Colonic mucosa (tissue), 4 donors: Measurements from ENCODE around the gene NMBR. TPM values are rescaled to one million over a fixed set of nuclear protein-coding genes. Genes with fewer than 3 reads are reported as not detected.

Experiments used
- DNase-seq: peaks from one replicate; pipeline ENCODE4 v3.0.0-alpha.2; 2020
- H3K27ac ChIP-seq: fragments of 200-600 bp; one replicate; pipeline ENCODE4 v1.8.0; 2021
- H3K27me3 ChIP-seq: fragments of 200-600 bp; one replicate; pipeline ENCODE4 v1.8.0; 2021
- H3K36me3 ChIP-seq: fragments of 200-600 bp; one replicate; pipeline ENCODE4 v1.8.0; 2021
- H3K4me1 ChIP-seq: fragments of 200-600 bp; one replicate; pipeline ENCODE4 v1.8.0; 2021; ENCODE audit warnings: mild to moderate bottlenecking
- H3K4me3 ChIP-seq: fragments of 200-600 bp; one replicate; pipeline ENCODE4 v1.8.0; 2021
- H3K9ac ChIP-seq, 2 donors: one replicate each; pipeline ENCODE4 v1.7.0; 2013; ENCODE audit warnings: control low read depth in 2 of 2, low read depth in 2 of 2, low read length in 2 of 2
- H3K9me3 ChIP-seq: fragments of 200-600 bp; one replicate; pipeline ENCODE4 v1.8.0; 2021
- intact Hi-C: fragments of 100-400 bp; cut with DNase I; formaldehyde crosslinking; loops from one replicate; pipeline ENCODE4 v1.14.1; 2022
- total RNA-seq, 2 donors: library from RNA; stranded (reverse); fragmentation: NEBNext Ultra II Directional in 1 of 2; extraction: Animal tissue kit (Norgen Biotek cat#: 25700) in 1 of 2; gene quantifications; one replicate each; pipeline ENCODE4 v1.2.1, GENCODE V29; 2021
- TF ChIP-seq, protein P1 (sequence below): fragments of 200-600 bp; IDR thresholded peaks from one replicate; pipeline ENCODE4 v1.8.0; 2022; ENCODE audit warnings: antibody characterized with exemption, mild to moderate bottlenecking
- donor health status: healthy.
- donor health status: DM: no; HTN: no; CAD: no.
- donor health status: DM: no; HTN: no; CAD: no.

Gene NMBR
- total RNA-seq, 2 donors from 2014 or later = not detected

DNA sequence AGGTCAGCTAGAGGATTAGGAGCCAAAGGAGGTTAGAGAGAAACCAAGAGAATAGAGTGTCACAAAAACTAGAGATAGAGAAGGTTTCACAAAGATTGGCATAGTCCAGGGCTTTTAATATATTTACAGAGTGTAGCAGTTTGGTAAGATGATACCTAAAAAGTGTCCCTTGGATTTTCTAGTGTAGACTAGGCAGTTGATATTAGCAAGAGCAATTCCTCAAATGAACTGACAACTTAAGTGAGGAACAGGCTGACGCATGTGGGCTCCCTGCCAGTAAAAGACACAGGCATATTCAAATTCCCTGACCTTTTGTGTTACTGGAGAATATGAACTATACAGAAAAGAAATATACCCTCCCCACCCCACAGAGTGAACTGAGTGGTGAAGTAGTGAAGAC lies 40.3 kb upstream of the NMBR start:
- Histone ChIP-seq H3K9ac (no peak overlapping the region), H3K36me3 (no peaks in the 10 kb centered on the region), H3K4me1 (no peaks in the 10 kb centered on the region), H3K4me3 (no peak overlapping the region), H3K27me3 (no peaks in the 10 kb centered on the region), H3K9me3 (no peaks in the 10 kb centered on the region), H3K27ac (no peak overlapping the region)
- no peak for DNase-seq
- TF ChIP-seq, protein P1, sequence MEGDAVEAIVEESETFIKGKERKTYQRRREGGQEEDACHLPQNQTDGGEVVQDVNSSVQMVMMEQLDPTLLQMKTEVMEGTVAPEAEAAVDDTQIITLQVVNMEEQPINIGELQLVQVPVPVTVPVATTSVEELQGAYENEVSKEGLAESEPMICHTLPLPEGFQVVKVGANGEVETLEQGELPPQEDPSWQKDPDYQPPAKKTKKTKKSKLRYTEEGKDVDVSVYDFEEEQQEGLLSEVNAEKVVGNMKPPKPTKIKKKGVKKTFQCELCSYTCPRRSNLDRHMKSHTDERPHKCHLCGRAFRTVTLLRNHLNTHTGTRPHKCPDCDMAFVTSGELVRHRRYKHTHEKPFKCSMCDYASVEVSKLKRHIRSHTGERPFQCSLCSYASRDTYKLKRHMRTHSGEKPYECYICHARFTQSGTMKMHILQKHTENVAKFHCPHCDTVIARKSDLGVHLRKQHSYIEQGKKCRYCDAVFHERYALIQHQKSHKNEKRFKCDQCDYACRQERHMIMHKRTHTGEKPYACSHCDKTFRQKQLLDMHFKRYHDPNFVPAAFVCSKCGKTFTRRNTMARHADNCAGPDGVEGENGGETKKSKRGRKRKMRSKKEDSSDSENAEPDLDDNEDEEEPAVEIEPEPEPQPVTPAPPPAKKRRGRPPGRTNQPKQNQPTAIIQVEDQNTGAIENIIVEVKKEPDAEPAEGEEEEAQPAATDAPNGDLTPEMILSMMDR = no peak
- intact Hi-C loops = no loop called here

DNA sequence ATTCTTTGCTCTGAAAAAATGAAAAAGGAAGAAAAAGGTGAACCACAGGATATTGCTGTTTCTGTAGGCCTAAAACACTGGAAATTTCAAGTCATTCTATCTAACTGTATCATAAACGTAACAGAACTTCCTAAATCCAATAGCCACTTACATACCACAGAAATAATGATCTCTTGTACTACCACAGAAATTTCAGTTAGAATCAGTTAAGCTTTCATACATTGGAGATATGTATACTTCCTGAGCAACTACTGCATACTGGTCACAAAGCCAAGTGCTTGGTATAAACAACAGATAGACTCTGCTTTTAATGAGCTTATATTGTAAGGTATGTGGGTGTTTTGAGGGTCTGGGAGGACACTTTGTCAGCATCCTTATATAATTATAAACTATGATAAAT lies 38.7 kb upstream of the NMBR start:
- intact Hi-C loops = no loop called here

DNA sequence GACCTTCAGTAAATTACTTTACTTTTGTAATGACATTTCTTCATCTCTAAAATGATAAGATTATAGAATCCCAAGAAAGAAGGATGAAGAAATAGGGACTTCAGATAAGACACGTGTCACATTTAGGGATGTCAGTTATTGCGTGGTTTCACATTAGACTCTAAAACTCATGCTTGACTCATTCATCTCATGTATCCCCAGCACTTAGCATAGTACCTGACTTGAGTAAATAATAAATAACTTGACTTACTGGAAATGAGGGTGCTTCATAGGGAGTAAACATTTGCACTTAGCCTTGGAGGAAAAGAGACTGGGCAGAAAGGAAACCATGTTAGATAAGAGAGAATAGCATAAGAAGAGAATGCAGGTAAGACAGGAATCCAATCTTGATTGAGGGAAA lies 37.4 kb upstream of the NMBR start:
- TF ChIP-seq, protein P1 = no peak
- Histone ChIP-seq H3K27ac (no peak overlapping the region), H3K36me3 (no peaks in the 10 kb centered on the region), H3K9me3 (no peaks in the 10 kb centered on the region), H3K27me3 (no peaks in the 10 kb centered on the region), H3K4me3 (no peak overlapping the region), H3K4me1 (no peaks in the 10 kb centered on the region), H3K9ac (no peak overlapping the region)
- intact Hi-C loops = no loop called here
- no peak for DNase-seq

More for the DNA sequence above, 38.7 kb upstream of the NMBR start:
- Histone ChIP-seq H3K27me3 (no peaks in the 10 kb centered on the region), H3K9ac (no peak overlapping the region), H3K36me3 (no peaks in the 10 kb centered on the region), H3K27ac (no peak overlapping the region), H3K4me1 (no peaks in the 10 kb centered on the region), H3K4me3 (no peak overlapping the region), H3K9me3 (no peaks in the 10 kb centered on the region)
- no peak for DNase-seq
- TF ChIP-seq, protein P1 = no peak

DNA sequence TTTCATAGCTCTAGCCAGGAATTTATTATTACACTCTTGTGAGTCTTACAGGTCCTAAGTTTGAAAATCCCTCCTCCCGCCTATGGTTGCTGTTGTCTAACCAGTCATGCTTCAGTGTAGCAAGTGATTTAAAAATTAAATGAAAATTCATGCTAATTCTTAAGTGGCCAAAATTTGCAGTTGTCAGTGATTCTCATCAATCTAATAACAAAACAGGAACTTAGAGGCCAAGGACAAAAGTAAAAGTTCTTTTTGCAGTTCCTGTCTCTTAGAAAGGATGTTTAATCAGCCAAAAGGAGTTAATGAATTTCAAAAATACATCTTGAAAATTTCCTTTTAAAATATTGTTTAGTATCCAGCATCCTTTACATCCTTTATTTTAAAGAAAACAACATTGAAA lies 36.4 kb upstream of the NMBR start:
- TF ChIP-seq, protein P1 = no peak
- no peak overlapping the region for H3K4me3 ChIP-seq
- H3K9ac ChIP-seq = no peak overlapping the region
- no peaks in the 10 kb centered on the region for H3K36me3 ChIP-seq
- no peak overlapping the region for H3K27ac ChIP-seq
- no peak for DNase-seq
- intact Hi-C loops = no loop called here
- H3K27me3 ChIP-seq = no peaks in the 10 kb centered on the region
- H3K9me3 ChIP-seq = no peaks in the 10 kb centered on the region
- H3K4me1 ChIP-seq = no peaks in the 10 kb centered on the region

DNA sequence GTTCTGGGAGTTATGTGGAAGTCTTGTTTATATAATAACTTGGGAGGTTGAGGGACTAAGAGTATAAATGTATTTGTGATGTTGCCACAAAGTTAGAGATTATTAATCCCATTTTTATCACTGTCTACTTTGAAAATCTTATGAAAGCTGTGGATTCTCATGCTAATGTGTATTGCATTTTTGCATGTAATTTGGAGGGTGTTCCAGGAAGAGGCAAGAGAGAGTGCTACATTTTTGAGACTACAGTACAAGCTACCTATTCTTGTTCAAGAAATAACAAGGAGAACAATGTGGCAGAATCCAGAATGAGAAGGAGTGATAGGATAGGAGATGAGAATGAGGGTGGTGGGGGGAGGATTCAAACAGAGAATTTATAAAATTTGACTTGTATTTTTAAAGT lies 35.1 kb upstream of the NMBR start:
- Histone ChIP-seq H3K36me3 (no peaks in the 10 kb centered on the region), H3K4me1 (no peaks in the 10 kb centered on the region), H3K9me3 (no peaks in the 10 kb centered on the region), H3K9ac (no peak overlapping the region), H3K4me3 (no peak overlapping the region), H3K27me3 (no peaks in the 10 kb centered on the region), H3K27ac (no peak overlapping the region)
- intact Hi-C loops = no loop called here
- TF ChIP-seq, protein P1 = no peak
- DNase-seq = no peak

DNA sequence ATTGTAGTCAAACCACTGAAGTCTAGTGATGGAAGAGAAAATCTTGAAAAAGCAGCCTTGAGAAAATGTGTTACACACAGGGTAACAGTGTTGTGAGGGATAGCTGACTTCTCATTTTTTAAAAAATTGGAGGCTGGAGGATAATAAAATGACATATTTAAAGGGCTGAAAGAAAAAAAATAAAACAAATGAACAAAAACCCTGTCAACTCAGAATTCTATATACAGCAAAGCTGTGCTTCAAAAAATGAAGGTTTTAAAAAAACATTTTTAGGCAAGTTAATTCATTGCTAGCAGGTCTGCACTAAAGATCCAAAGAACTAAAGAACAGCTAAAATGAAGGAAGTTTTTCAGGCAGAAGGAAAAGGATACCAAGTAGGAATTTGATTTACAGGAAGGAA lies 31.2 kb upstream of the NMBR start:
- H3K9ac ChIP-seq = no peak overlapping the region
- no peaks in the 10 kb centered on the region for H3K4me1 ChIP-seq
- no peak overlapping the region for H3K4me3 ChIP-seq
- H3K36me3 ChIP-seq = no peaks in the 10 kb centered on the region
- no peaks in the 10 kb centered on the region for H3K27me3 ChIP-seq
- DNase-seq = no peak
- no peak overlapping the region for H3K27ac ChIP-seq
- no peaks in the 10 kb centered on the region for H3K9me3 ChIP-seq
- intact Hi-C loops = no loop called here
- TF ChIP-seq, protein P1 = no peak
